GM21528 (cell line): ENCODE measurements around the gene NTHL1.

Experiments used
- ATAC-seq: cut with Tn5 transposase; IDR thresholded peaks from one replicate; pipeline ENCODE4 v1.9.1; 2021; ENCODE audit warnings: mild to moderate bottlenecking, moderate library complexity; ENCODE audit not compliant: unreplicated experiment, low FRiP score

Gene NTHL1

GRCh38 chr16:1998360-1998835, 49.2 kb downstream of the NTHL1 start:
- no peak for ATAC-seq

GRCh38 chr16:1997494-1998359, 49.9 kb downstream of the NTHL1 start:
- ATAC-seq = no peak

GRCh38 chr16:1993731-1994131, 53.9 kb downstream of the NTHL1 start:
- no peak for ATAC-seq

GRCh38 chr16:1992704-1993317, 54.8 kb downstream of the NTHL1 start:
- no peak for ATAC-seq

- peak; percentile 41 for ATAC-seq
Observed at GRCh38 chr16:1991948-1992703, 55.5 kb downstream of the NTHL1 start.

- ATAC-seq = no peak
Observed at GRCh38 chr16:1991588-1991947, 56.1 kb downstream of the NTHL1 start.

GRCh38 chr16:1991135-1991551, 56.5 kb downstream of the NTHL1 start:
- ATAC-seq = no peak

- ATAC-seq = no peak
Observed at GRCh38 chr16:1990351-1991134, 57.1 kb downstream of the NTHL1 start.

GRCh38 chr16:1990101-1990350, 57.6 kb downstream of the NTHL1 start:
- ATAC-seq = no peak
